GM18870 (cell line): Measurements from ENCODE around the gene MPHOSPH8.
"Not testable (repeated sequence)": the region's sequence is repeated elsewhere in the genome, so short reads cannot be mapped to it uniquely, and the experiment has no call there.

Experiments
- ATAC-seq: cut with Tn5 transposase; IDR thresholded peaks from one replicate; pipeline ENCODE4 v1.9.1; 2021; ENCODE audit warnings: moderate library complexity; ENCODE audit not compliant: unreplicated experiment

MPHOSPH8 gene

DNA sequence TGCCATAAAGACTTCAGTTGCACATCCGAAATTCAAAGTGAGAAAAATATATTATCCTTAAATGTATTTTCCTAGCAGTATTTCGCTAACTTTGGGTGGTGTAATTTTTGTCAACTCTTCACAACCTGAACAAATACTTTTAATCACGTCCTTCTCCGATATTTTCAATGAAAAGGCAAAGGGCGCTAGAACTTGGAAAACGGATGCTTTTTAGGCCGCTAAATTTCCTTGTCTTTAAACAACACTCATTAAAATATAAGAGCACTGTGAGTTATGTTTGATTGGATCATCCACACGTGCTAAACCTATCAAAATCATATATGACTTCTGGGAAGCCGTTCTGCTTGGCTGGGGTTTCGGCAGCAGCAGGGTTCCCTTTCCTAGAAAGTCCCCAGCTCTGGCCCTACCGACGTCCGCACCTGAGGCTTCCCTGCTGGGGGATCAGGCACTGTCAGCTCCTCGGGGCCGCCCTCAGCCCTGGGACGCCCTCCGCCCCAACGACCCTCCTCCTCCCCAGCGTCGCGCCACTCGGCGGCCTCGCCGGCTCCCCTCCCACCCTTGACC, 462 bp upstream of the MPHOSPH8 start:
- ATAC-seq, result peak; percentile 22

DNA sequence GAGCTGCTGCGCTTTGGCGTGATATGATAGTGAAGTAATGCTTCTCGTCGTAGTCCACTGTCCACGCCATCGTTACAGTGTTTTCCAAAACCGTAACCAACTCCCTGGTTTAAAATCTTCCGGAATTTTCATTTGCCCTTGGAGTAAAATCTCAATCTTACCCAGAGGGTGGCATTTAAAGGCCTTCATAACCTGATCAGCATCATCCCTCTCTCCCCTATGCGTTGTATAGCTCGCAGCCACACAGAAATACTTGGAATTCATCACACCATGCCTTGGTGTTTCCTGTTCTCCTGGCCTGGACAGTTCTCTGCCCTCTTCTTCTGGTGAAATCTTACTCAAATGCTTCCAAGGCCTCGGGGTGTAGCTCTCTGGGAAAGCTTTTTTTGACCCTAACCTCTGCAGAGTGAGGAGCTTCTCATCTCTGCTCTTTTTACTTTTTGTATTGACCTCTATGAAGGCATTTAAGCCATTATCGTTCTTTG, 839 bp downstream of the MPHOSPH8 start:
- peak; percentile 2 for ATAC-seq

DNA sequence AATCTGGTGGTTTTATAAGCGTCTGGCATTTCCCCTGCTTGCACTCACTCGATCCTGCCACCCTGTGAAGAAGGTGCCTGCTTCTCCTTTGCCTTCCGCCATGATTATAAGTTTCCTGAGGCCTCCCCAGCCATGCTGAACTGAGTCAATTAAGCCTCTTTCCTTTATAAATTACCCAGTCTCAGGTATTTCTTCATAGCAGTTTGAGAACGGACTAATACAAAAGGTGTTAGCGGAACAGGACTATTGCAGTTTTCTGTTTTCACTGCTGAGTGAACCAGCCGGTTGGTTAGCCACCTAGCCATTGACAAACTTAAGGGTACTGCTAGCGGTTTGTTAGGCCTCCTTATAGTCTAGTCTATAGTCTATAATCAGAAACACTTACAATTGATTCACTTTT, 2.5 kb downstream of the MPHOSPH8 start:
- not testable (repeated sequence) for ATAC-seq

DNA sequence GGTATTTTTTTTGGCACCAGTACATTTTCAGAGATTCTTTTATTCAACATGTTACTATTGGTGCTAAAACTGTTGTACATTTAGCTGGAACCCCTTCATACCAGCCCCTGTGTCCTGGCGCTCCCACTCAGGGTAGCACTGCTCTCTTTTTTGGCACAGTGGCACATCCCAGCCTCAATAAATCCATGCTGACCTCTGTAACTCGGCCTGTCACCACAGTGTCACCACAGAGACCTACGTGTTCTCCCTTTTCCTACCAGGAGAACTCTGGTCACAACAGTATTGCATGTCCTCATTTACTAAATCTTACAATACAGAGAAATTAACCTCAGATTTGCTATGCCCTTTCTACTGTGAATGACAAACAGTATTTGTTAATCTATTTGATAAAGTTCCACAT, 10.2 kb downstream of the MPHOSPH8 start:
- no peak for ATAC-seq

DNA sequence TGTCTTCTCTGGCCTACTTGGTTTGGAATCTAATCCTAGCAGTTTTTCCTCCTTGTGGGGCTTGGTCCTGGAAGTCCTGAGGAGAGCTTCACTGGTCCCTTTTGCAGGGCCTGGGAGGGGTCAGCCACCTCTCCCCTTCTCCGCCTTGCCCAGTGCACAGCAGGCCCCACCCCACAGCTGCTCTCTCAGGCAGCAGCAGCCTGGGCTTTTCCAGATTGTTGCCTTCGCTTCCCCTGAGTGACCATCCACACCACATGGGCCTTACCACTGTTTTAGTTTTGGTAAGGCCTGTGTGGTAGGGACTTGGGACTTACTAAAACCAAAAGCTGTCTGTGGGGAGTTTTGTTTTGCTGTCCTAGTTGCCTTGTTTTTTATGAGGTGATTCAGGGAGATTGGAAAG, 11.5 kb downstream of the MPHOSPH8 start:
- ATAC-seq, result no peak

DNA sequence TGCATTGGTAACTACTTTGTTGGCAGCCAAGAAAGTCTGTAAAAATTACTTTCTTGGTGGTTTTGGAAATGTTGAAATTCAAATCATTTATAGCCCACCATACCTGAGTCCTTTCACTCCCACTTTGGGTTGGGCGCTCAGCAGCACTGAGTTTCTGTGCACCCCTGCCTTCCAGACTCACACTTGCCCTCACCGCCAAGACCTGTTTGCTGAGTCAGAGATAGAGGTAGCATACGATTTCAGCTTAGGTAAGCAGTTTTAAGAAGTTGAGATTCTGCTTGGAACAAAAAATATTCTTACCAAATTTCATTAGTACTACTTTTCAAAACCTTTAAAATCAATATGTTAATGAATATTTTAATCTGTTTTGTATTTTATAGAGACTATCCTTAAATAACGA, 12.6 kb downstream of the MPHOSPH8 start:
- ATAC-seq, result no peak

DNA sequence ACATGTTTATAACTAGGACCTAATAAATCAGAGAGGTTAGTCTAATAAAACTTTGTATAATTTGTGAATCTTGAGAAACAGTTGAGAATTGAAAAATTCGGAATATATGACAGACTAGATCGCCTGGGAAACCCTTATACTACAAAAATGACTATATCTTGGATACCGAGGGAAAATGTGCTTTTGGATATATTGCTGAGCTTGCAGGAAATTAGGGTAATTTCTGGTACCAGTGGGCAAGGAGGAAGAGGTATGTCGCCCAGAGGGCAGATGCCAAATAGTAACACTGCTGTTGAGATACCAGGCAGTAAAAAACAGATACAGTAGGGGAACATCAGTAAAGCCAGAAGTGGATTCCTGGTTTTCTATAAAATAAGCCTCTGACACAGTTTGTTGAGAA, 17.3 kb downstream of the MPHOSPH8 start:
- ATAC-seq, result no peak

DNA sequence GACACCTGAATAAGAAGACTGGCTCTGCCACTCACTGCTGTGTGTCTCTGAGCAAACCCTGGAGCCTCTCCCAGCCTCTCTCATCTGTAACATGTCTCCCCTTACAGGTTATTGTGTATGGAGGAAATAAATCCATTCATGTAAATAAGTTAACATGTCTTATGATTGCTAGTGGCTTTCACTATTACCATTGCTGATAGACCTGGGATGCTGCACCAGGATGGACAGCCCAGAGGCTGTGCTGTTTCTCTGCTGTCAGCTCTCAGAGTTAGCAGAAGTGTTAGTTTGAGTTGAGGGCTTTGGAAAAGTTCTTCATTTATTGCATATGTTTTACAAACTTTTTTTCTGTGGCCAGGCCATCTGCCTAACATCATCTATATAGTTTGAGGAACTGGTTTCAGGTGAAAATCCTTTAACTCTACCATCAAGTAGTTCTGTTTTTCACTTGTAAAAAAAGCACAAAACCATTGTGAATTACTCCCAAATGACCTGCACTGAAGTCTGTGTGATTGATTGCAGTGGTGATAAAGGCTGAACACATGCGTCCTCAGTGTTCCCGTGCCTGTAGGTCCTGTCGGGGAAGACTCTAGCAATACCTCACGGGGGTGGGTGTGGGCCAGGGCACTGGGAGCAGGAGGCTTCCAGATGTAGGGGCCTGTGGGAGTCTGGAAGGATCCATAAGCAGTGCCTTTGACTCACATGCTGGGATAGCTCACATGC, 24.6 kb downstream of the MPHOSPH8 start:
- ATAC-seq, result no peak

DNA sequence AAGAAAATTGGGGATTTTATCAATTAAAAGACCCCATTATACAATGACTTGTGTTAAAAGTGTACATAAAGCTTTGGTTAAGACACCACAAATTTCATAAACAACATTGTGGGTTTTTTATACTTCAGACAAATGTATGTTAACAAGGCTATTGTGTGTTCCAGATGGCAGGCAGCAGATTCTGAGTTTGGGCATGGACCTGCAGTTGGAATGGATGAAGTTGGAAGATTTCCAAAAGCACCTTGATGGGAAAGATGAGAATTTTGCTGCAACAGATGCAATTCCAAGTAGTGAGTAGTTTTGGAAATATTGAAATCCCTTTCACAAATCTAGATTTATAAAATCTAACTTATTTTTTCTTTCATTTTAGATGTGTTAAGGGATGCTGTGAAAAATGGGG, 25.4 kb downstream of the MPHOSPH8 start:
- ATAC-seq, result no peak

DNA sequence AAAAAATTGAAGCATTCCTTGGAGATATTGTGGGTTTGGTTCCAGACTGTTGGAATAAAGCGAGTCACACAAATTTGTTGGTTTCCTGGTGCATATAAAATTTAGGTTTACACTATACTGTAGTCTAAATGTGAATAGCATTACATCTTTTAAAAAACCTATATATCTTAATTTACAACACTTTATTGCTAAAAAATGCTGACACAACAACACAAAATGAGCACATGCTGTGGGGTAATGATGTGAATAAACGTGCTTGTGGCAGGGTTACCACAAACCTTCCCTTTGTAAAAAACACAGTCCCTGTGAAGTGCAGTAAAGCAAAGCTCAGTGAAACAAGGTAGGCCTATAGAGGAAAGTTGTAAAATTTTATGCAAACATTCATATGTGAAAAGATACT, 27.7 kb downstream of the MPHOSPH8 start:
- no peak for ATAC-seq

DNA sequence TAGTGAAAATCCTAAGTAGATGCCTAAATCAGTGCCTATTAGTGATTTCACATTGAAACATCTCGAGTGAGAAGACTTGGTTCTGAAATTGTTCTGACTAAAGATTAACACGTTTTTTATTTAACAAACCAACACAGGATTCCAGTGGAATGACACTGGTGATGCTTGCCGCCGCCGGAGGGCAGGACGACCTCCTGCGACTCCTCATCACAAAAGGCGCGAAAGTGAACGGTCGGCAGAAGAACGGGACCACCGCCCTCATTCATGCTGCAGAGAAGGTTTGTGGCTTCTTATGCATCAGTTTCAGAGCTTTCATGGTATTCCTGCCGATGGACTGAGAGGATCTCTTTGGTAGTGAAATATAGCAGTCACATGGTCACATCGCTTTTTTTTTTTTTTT, 28.1 kb downstream of the MPHOSPH8 start:
- no peak for ATAC-seq

DNA sequence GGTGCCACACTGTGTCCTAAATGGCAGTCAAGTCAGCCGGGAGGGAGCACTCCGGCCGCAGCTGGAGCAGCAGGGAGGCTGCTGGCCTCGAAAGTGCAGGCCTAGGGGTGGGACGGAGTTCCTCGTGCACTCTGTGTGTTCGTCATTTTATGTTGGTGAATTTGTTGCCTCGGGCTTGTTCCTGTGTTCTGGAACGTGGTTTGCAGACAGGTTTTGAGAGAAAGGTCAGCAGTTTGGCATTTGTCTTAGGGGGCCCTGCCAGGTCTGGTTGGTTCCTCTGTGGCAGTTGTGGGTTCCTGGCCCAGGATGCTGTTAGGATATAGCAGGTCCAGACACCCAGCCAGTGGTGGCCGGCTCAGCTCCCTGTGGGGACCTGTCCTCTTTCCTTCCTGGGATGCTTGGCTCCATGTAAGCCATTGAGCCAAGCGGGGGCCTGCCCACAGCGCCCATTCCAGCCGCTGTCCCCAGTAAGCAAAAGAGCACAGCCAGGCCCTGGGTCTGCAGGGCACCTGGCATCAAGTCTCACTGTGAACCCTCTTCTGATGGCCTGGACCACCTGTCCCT, 30.0 kb downstream of the MPHOSPH8 start:
- no peak for ATAC-seq

DNA sequence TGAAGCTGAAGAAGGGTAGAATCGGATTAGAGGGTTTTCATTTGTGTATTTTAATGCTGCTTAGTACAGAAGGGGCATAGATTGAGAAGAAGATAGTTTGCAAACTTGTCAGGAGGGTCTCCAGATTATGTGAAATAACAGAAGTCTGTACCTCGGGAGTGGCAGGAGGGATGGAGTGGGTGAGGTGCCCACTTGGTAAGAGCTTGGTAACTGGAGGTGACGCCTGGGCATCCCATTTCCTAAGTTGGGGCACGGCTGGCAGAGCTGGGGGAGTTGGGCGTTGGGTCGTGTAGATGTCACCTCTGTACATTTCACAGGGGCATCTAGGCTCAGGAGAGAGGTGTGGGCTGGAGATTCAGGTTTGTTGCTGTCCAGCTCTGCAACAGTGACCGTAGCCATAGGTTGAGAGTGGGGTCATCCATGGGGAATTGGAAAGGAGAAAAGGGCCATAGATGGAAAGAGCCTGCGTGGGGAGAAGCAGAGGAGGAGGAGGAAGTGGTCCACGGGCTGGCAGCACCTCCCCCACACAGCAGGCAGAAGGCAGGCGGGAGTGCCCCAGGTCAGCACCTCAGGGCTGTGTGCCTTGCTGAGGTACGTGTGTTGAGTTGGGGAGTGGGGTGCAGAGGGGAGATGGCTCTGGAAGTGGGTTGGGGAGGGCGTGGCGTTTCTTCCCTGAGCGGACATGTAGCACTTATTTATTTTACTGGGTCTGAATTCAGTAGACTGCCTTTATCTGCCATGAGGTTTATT, 31.2 kb downstream of the MPHOSPH8 start:
- ATAC-seq, result no peak

DNA sequence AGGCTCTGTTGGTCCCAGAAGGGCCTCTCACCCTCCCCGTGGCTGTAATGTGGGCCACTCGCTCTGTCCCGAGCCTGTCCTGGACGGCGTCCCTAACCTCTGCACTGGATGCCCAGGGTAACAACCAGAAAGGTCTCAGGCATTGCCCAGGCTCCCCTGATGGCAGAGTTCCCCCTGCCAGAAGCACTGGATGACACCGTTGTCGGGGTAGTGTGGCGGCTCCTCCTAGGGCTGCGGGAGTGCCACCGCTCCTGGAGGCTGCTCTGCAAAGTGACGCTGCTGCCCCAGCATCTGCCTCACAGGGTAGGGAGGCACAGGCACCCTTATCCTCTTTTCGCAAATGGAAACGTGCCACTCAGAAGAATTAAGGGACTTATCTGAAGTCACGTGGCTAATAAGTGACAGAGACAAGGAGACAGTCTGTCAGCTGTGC, 32.0 kb downstream of the MPHOSPH8 start:
- ATAC-seq, result no peak

DNA sequence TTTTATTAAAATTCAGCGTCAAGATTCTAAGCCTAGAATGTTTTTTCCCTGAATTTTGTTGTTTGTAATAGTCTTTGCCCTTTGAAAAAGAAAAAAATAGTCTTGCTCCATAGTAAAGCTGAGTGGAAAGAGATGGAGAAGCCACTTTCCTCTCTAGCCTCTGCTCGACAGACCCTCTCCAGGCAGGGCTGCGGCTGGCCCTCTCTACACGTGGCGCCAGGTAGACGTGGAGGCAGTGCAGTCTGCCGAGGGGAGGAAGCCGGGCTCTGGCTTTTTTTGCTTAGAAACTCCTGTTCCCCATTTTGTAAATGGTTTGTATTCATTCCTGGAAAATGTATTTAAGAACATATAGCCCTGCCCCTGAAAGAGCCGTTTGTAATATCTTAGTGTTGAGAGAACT, 35.3 kb downstream of the MPHOSPH8 start:
- no peak for ATAC-seq

DNA sequence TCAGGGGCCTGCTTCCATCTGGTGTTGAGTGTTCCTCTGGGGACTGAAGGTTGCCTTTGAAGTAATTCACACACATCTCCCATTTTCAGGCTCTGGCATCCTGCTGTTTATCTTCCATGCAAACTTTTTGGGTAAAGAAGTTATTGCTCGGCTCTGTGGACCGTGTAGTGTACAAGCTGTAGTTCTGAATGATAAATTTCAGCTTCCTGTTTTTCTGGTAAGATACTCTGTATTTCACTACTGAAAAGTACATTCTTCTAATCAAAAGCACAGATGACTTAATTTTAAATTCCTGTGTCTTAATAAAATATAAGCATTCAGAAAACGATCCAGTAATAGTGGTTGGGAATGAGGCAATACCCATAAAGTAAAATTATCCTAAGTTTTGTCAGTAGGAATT, 36.7 kb downstream of the MPHOSPH8 start:
- no peak for ATAC-seq

DNA sequence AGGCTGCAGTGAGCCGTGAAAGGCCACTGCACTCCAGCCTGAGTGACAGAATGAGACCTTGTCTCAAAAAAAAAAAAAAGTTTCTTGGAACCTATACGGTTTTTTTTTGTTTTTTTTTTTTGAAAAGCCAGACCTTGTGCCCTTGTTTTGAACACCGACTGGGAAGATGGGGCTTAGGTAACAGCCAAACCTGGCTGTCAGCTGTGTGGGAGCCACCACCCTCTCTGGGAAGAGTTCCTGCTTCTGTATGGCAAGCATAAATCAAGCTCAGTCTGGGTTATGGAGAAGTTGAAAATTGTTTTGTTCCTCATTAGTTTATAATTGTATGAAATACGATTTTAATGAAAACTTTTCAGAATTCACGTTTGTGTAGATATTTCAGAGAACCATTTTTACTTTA, 39.5 kb downstream of the MPHOSPH8 start:
- no peak for ATAC-seq

DNA sequence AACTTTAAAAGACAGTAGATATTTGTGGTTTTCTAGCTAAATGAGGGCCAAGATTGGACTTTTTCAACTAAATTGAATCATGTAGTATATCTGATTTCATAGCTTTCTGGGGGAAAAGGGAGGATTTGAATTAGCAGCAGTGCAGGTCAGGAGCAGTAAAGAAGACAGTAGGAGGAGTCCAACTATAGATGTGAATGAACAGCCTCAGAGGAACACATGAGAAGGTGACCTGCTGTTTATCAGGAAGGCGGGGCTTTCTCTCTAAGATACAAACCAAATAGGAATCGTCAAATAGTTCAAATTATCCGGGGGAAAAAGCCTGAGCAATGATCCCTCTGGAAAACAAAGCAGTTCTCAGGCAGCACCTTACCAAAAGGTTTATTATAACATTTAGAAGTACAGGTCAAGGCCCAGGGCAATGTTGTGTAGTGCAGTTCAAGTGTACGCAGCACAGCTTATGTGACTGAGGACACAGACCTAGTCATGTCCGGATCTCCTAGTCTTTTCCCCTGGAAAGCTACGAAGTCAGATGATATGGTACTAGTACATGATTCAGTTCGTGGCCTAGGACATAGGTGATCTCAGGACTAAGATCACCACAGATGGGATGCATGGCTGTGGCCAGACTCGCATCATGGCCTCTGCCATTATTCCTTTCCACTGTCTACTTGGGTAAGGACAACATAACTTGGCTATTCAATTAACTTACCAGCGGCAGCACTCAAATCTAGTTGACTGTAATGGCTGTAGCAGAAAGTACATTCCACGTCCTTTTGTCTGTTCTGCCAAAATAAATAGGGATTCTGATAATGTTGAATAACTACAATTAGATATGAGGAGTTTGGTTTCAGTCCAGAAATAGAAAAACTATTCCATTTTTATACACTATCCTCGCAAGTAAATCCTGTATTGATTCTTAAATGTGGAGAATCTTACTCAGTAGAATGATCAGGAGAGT, 40.3 kb downstream of the MPHOSPH8 start:
- ATAC-seq, result no peak

DNA sequence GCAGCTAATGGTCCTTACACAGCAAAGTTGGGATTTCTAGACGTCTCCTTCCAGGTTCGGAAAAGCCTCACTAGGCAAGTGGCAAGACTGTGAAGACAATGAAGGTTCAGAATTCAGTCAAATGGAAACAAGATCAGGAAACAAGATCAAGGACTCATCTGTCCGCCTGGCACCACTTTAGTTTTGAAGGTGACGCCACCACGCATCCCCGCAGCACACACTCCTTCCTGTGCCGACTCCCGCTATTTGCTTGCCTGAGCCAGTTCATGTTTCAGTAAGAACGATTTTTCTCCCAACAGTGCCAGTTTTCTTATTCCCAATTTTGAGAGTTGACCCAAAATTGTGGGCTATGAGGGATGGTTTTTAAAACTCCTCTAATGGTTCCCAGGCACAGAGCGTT, 41.4 kb downstream of the MPHOSPH8 start:
- ATAC-seq, result no peak

DNA sequence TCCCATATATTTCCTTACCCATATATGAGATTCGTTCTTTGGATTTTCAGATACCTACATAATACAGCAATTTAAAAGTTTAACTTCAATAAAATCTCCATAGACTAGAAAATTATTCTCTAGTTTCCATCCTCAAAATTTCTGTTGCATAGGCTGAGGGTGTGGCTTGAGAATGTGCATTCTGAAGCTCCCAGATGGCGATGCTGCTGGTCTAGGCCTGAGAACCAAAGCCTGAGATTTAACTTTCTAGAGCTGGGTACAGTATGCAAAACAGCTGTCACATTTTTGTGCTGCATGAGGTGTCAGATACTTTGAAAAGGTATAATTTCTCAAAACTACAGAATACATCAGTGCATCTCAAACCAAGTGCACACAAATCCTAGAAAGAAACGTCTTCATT, 42.7 kb downstream of the MPHOSPH8 start:
- no peak for ATAC-seq

DNA sequence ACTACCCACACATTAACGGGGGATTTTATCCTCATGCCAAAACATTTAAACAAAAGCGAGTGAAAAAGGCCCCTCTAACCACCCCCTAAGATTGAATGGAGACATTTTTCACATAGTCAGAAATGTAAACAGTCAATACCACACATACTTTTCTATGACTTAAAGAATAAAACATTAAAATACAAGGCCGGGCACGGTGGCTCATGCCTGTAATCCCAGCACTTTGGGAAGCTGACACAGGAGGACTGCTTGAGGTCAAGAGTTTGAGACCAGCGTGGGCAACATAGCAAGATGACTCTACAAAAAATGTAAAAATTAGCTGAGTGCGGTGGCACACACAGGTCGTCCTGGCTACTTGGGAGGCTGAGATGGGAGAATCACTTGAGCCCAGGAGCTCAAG, 47.3 kb downstream of the MPHOSPH8 start:
- ATAC-seq, result no peak
